ENCODE results near the gene KLLN. TPM values are rescaled to one million over a fixed set of nuclear protein-coding genes. Genes with fewer than 3 reads are reported as not detected.
A peak's percentile ranks its signal among the peaks of the same experiment; 100 is the strongest.

Gene KLLN
- total and polyA plus RNA-seq, 2 of the 13 experiments (the other 11 are each of a cell fraction or from before 2014, with no cell fraction given), result 0.08 to 0.44 TPM

GRCh38 chr10:87861953-87862678, 1.2 kb downstream of the KLLN start (continued):
- TF ChIP-seq CEBPZ (IDR thresholded peaks at IDR 0.05; ENCODE audit: low read length), result no peak
- no peak for TF ChIP-seq PCBP2 (optimal IDR thresholded peaks at IDR 0.05; ENCODE audit: low read depth, low read length, poor library complexity, severe bottlenecking)
- TF ChIP-seq NCOA5 (CRISPR knock-in tag; IDR thresholded peaks at IDR 0.05), result no peak
- TF ChIP-seq HNF1A (IDR thresholded peaks at IDR 0.05; ENCODE audit: low read depth), result no peak
- peak; percentile 83; the same call in 1 of the 2 replicates for TF ChIP-seq HNF1A (CRISPR knock-in tag; IDR thresholded peaks at IDR 0.05; ENCODE audit: borderline replicate concordance)
- TF ChIP-seq ZFY (CRISPR knock-in tag; IDR thresholded peaks at IDR 0.05), result peak; percentile 75
- peak; percentile 92 for TF ChIP-seq ZFP90 (CRISPR knock-in tag; IDR thresholded peaks at IDR 0.05; ENCODE audit: borderline replicate concordance)
- TF ChIP-seq RARG (CRISPR knock-in tag; IDR thresholded peaks at IDR 0.05; ENCODE audit: low read depth), result no peak
- TF ChIP-seq MATR3 (CRISPR knock-in tag; IDR thresholded peaks at IDR 0.05), result no peak
- peak; percentile 47; the same call in 1 of the 2 replicates for TF ChIP-seq SOX5 (CRISPR knock-in tag; IDR thresholded peaks at IDR 0.05; ENCODE audit: borderline replicate concordance)
- peak; percentile 23; the same call in 1 of the 2 replicates for TF ChIP-seq ZNF839 (CRISPR knock-in tag; IDR thresholded peaks at IDR 0.05; ENCODE audit: borderline replicate concordance)
- TF ChIP-seq KLF13 (CRISPR knock-in tag; IDR thresholded peaks at IDR 0.05), result peak; percentile 62; the same call in 1 of the 2 replicates
- peak; percentile 93 for TF ChIP-seq ZNF331 (CRISPR knock-in tag; IDR thresholded peaks at IDR 0.05)
- TF ChIP-seq EHMT2 (IDR thresholded peaks at IDR 0.05; ENCODE audit: borderline replicate concordance, low read depth, low read length), result 0 out of 2 replicates have a peak, but pooled peaks have one; percentile 38
- TF ChIP-seq DNMT1 (CRISPR knock-in tag; IDR thresholded peaks at IDR 0.05), result no peak; the same call in 1 of the 2 replicates
- peak; percentile 94 for TF ChIP-seq TFE3 (CRISPR knock-in tag; IDR thresholded peaks at IDR 0.05)
- TF ChIP-seq ZNF776 (CRISPR knock-in tag; IDR thresholded peaks at IDR 0.05), result 0 out of 2 replicates have a peak, but pooled peaks have one; percentile 60

Data from HepG2 (cell line).